ENCODE results near the gene SLC7A1.
"Not testable (repeated sequence)": the region's sequence is repeated elsewhere in the genome, so short reads cannot be mapped to it uniquely, and the experiment has no call there.

SLC7A1 gene

GRCh38 chr13:29595380-29596063 lies at the start of gene SLC7A1:
SLC7A1 (minus strand) TSS chr13:29595688; CDS start chr13:29536188, 59,500 bp downstream.
- peak; percentile 66 for DNase-seq

GRCh38 chr13:29640665-29641064 lies 45.2 kb upstream of the SLC7A1 start:
- no peak for DNase-seq

- DNase-seq = not testable (repeated sequence)
These were observed 41.3 kb upstream of the SLC7A1 start for GRCh38 chr13:29636831-29637230.

- DNase-seq = no peak
These were observed 29.5 kb upstream of the SLC7A1 start for GRCh38 chr13:29624997-29625396.

- no peak for DNase-seq
These were observed 26.4 kb upstream of the SLC7A1 start for GRCh38 chr13:29621841-29622240.

- no peak for DNase-seq
These were observed 25.7 kb upstream of the SLC7A1 start for GRCh38 chr13:29621051-29621800.

GRCh38 chr13:29619995-29620394 lies 24.5 kb upstream of the SLC7A1 start:
- DNase-seq = no peak

- no peak for DNase-seq
These were observed 17.6 kb upstream of the SLC7A1 start for GRCh38 chr13:29613101-29613500.

GRCh38 chr13:29607465-29607864 lies 12.0 kb upstream of the SLC7A1 start:
- DNase-seq = no peak

- DNase-seq = no peak
These were observed 10.5 kb upstream of the SLC7A1 start for GRCh38 chr13:29605860-29606526.

GRCh38 chr13:29598321-29598720 lies 2.8 kb upstream of the SLC7A1 start:
- DNase-seq = no peak

- DNase-seq = no peak
These were observed 2.2 kb upstream of the SLC7A1 start for GRCh38 chr13:29597706-29598105.

- DNase-seq = no peak
These were observed 1.8 kb upstream of the SLC7A1 start for GRCh38 chr13:29597246-29597645.

GRCh38 chr13:29596064-29596418 lies 553 bp upstream of the SLC7A1 start:
- no peak for DNase-seq

GRCh38 chr13:29594710-29595379 lies 643 bp downstream of the SLC7A1 start:
- peak; percentile 6 for DNase-seq

- DNase-seq = peak; percentile 38
These were observed 1.2 kb downstream of the SLC7A1 start for GRCh38 chr13:29594303-29594709.

- DNase-seq = no peak
These were observed 1.7 kb downstream of the SLC7A1 start for GRCh38 chr13:29593605-29594297.

GRCh38 chr13:29591310-29591709 lies 4.2 kb downstream of the SLC7A1 start:
- DNase-seq = no peak

- no peak for DNase-seq
These were observed 5.5 kb downstream of the SLC7A1 start for GRCh38 chr13:29589967-29590366.

GRCh38 chr13:29589234-29589633 lies 6.3 kb downstream of the SLC7A1 start:
- DNase-seq = no peak

- no peak for DNase-seq
These were observed 7.8 kb downstream of the SLC7A1 start for GRCh38 chr13:29587645-29588044.

- DNase-seq = no peak
These were observed 12.3 kb downstream of the SLC7A1 start for GRCh38 chr13:29583073-29583785.
